Hepatocyte (in vitro differentiated cells): ENCODE measurements around the gene FHL1. TPM values are rescaled to one million over a fixed set of nuclear protein-coding genes. Genes with fewer than 3 reads are reported as not detected.

ENCODE experiments used
- DNase-seq: peaks from one replicate; pipeline ENCODE4 v3.0.0-alpha.2; 2016; ENCODE audit warnings: low spot score
- H2AFZ ChIP-seq: fragments of 200-600 bp; sonication (generic); 2 replicates; pipeline ENCODE4 v1.6.0; 2016; ENCODE audit warnings: antibody characterized with exemption, mild to moderate bottlenecking
- H3K27ac ChIP-seq: fragments of 200-600 bp; sonication (generic); 2 replicates; pipeline ENCODE4 v1.5.1; 2016; ENCODE audit warnings: mild to moderate bottlenecking
- H3K27me3 ChIP-seq: fragments of 200-600 bp; sonication (generic); 2 replicates; pipeline ENCODE4 v1.6.1; 2016
- H3K36me3 ChIP-seq: fragments of 200-600 bp; sonication (generic); replicated peaks from 2 replicates; pipeline ENCODE4 v1.5.1; 2016; ENCODE audit warnings: low read depth; ENCODE audit not compliant: insufficient read depth
- H3K4me1 ChIP-seq: fragments of 200-600 bp; sonication (generic); 2 replicates; pipeline ENCODE4 v1.5.1; 2016; ENCODE audit warnings: mild to moderate bottlenecking, moderate library complexity; ENCODE audit not compliant: insufficient read depth
- H3K4me2 ChIP-seq: fragments of 200-600 bp; sonication (generic); 2 replicates; pipeline ENCODE4 v1.6.0; 2016
- H3K4me3 ChIP-seq: fragments of 200-600 bp; sonication (generic); 2 replicates; pipeline ENCODE4 v1.5.1; 2016; ENCODE audit warnings: mild to moderate bottlenecking
- H3K79me2 ChIP-seq: fragments of 200-600 bp; sonication (generic); 2 replicates; pipeline ENCODE4 v1.6.0; 2017; ENCODE audit warnings: mild to moderate bottlenecking
- H3K9me2 ChIP-seq: fragments of 200-600 bp; sonication (generic); replicated peaks from 2 replicates; pipeline ENCODE4 v1.6.0; 2017; ENCODE audit warnings: mild to moderate bottlenecking; ENCODE audit not compliant: insufficient read depth
- H3K9me3 ChIP-seq: fragments of 200-600 bp; sonication (generic); 2 replicates; pipeline ENCODE4 v1.5.1; 2016; ENCODE audit warnings: low read depth, mild to moderate bottlenecking
- H4K20me1 ChIP-seq: fragments of 200-600 bp; sonication (generic); 2 replicates; pipeline ENCODE4 v1.6.0; 2016; ENCODE audit warnings: mild to moderate bottlenecking; ENCODE audit not compliant: insufficient read depth, poor library complexity, severe bottlenecking
- CTCF ChIP-seq: fragments of 200-600 bp; sonication (generic); IDR thresholded peaks from 2 replicates; pipeline ENCODE4 v1.5.1; 2016; ENCODE audit warnings: antibody characterized with exemption, mild to moderate bottlenecking; ENCODE audit not compliant: poor library complexity
- EZH2 ChIP-seq: fragments of 200-600 bp; sonication (generic); IDR thresholded peaks from 2 replicates; pipeline ENCODE4 v1.6.1; 2016; ENCODE audit warnings: antibody characterized with exemption, mild to moderate bottlenecking, borderline replicate concordance
- EZH2phosphoT487 ChIP-seq: fragments of 200-600 bp; sonication (generic); IDR thresholded peaks from one replicate; pipeline ENCODE4 v1.6.1; 2018; ENCODE audit warnings: antibody characterized with exemption, mild to moderate bottlenecking, low read depth, moderate library complexity; ENCODE audit not compliant: unreplicated experiment, severe bottlenecking
- WGBS: methylation state at CpG from one replicate; pipeline ENCODE4 v1.1.6; 2016; ENCODE audit warnings: low lambda C conversion rate; ENCODE audit errors: missing lambda C conversion rate; 5-methylcytosine and 5-hydroxymethylcytosine counted together
- polyA plus RNA-seq: library from polyadenylated mRNA; unstranded; fragments of >200 nt; fragmentation: Nextera tagmentation; extraction: Ambion mirVana; gene quantifications from 2 replicates; pipeline ENCODE4 v1.2.1, GENCODE V29; 2016
- total RNA-seq: library from RNA; depleted of rRNA; stranded (reverse); fragments of >200 nt; gene quantifications from 2 replicates; pipeline ENCODE4 v1.2.3, GENCODE V29; 2014

FHL1 gene
- total and polyA plus RNA-seq, 2 experiments from 2014 or later = 31.5 to 40.0 TPM

- no peak overlapping the region for H3K27ac ChIP-seq
These were observed 44.8 kb downstream of the FHL1 start for GRCh38 chrX:136192135-136192534.

GRCh38 chrX:136192839-136193414 lies 45.6 kb downstream of the FHL1 start:
- Histone ChIP-seq H3K79me2 (no peaks in the 10 kb centered on the region), H3K4me3 (no peak overlapping the region), H3K27me3 (no peaks in the 10 kb centered on the region), H3K9me3 (no peaks in the 10 kb centered on the region), H3K4me2 (no peak overlapping the region), H3K4me1 (no peaks in the 10 kb centered on the region), H4K20me1 (no peaks in the 10 kb centered on the region), H3K9me2 (no peaks in the 10 kb centered on the region), H2AFZ (no peak overlapping the region), H3K36me3 (no peaks in the 10 kb centered on the region), H3K27ac (no peak overlapping the region)
- WGBS = 65% methylated on average over 3 of the region's 3 CpGs
- no peak for DNase-seq
- TF ChIP-seq EZH2phosphoT487 = no peak
- TF ChIP-seq CTCF = no peak
- no peak for TF ChIP-seq EZH2

More at GRCh38 chrX:136192135-136192534, 44.8 kb downstream of the FHL1 start:
- no peaks in the 10 kb centered on the region for H3K27me3 ChIP-seq
- no peak overlapping the region for H3K4me3 ChIP-seq
- no peaks in the 10 kb centered on the region for H4K20me1 ChIP-seq
- no peak overlapping the region for H2AFZ ChIP-seq
- TF ChIP-seq EZH2 (no peak), EZH2phosphoT487 (no peak)
- no peaks in the 10 kb centered on the region for H3K9me2 ChIP-seq
- no peak overlapping the region for H3K4me2 ChIP-seq
- no peaks in the 10 kb centered on the region for H3K79me2 ChIP-seq
- H3K36me3 ChIP-seq = no peaks in the 10 kb centered on the region
- no peak for DNase-seq
- H3K4me1 ChIP-seq = no peaks in the 10 kb centered on the region
- 80% methylated on average over 2 of the region's 2 CpGs for WGBS
- no peaks in the 10 kb centered on the region for H3K9me3 ChIP-seq

- H3K4me1 ChIP-seq = no peaks in the 10 kb centered on the region
- TF ChIP-seq CTCF (no peak), EZH2phosphoT487 (no peak), EZH2 (no peak)
- H3K9me2 ChIP-seq = no peaks in the 10 kb centered on the region
- no peak overlapping the region for H3K4me2 ChIP-seq
- H3K9me3 ChIP-seq = no peaks in the 10 kb centered on the region
- no peaks in the 10 kb centered on the region for H3K27me3 ChIP-seq
- no peak overlapping the region for H3K4me3 ChIP-seq
- no peak overlapping the region for H2AFZ ChIP-seq
- H3K79me2 ChIP-seq = no peaks in the 10 kb centered on the region
- H4K20me1 ChIP-seq = no peaks in the 10 kb centered on the region
- H3K36me3 ChIP-seq = no peaks in the 10 kb centered on the region
- no peak for DNase-seq
- H3K27ac ChIP-seq = no peak overlapping the region
- 59% methylated on average over 4 of the region's 4 CpGs for WGBS
These were observed 46.4 kb downstream of the FHL1 start for GRCh38 chrX:136193771-136194170.

GRCh38 chrX:136194536-136194935 lies 47.2 kb downstream of the FHL1 start:
- no peak overlapping the region for H3K4me2 ChIP-seq
- no peaks in the 10 kb centered on the region for H4K20me1 ChIP-seq
- no peak for DNase-seq
- no peaks in the 10 kb centered on the region for H3K9me3 ChIP-seq
- TF ChIP-seq CTCF (no peak), EZH2phosphoT487 (no peak), EZH2 (no peak)
- WGBS = 76% methylated on average over 2 of the region's 2 CpGs
- no peaks in the 10 kb centered on the region for H3K36me3 ChIP-seq
- no peaks in the 10 kb centered on the region for H3K4me1 ChIP-seq
- no peak overlapping the region for H2AFZ ChIP-seq
- no peak overlapping the region for H3K27ac ChIP-seq
- H3K4me3 ChIP-seq = no peak overlapping the region
- no peaks in the 10 kb centered on the region for H3K9me2 ChIP-seq
- no peaks in the 10 kb centered on the region for H3K79me2 ChIP-seq
- H3K27me3 ChIP-seq = no peaks in the 10 kb centered on the region
